ENCODE data around the gene DRD4.

Gene DRD4

GRCh38 chr11:609341-609811 is 27.7 kb upstream of the DRD4 start:
- no peak for DNase-seq (ENCODE audit: low read depth in 2 of 3, low spot score in 1 of 3)

- no peak for DNase-seq (ENCODE audit: low read depth in 2 of 3, low spot score in 1 of 3)
Measured at GRCh38 chr11:610146-610801, 26.8 kb upstream of the DRD4 start.

- no peak for DNase-seq (ENCODE audit: low read depth in 2 of 3, low spot score in 1 of 3)
Measured at GRCh38 chr11:611001-611996, 25.8 kb upstream of the DRD4 start.

GRCh38 chr11:612201-612960 is 24.7 kb upstream of the DRD4 start:
- no peak for DNase-seq (ENCODE audit: low read depth in 2 of 3, low spot score in 1 of 3)

- no peak for DNase-seq (ENCODE audit: low read depth in 2 of 3, low spot score in 1 of 3)
Measured at GRCh38 chr11:612961-613300, 24.1 kb upstream of the DRD4 start.

- peak; percentile 69 to 80 (median 76) for DNase-seq (ENCODE audit: low read depth in 2 of 3, low spot score in 1 of 3)
Measured at GRCh38 chr11:613369-613968, 23.6 kb upstream of the DRD4 start.

GRCh38 chr11:614021-614622 is 22.9 kb upstream of the DRD4 start:
- no peak for DNase-seq (ENCODE audit: low read depth in 2 of 3, low spot score in 1 of 3)

GRCh38 chr11:614623-615503 is 22.2 kb upstream of the DRD4 start:
- no peak for DNase-seq (ENCODE audit: low read depth in 2 of 3, low spot score in 1 of 3)

GRCh38 chr11:615504-616319 is 21.4 kb upstream of the DRD4 start, which contains the start of gene IRF7:
IRF7 (minus strand) TSS chr11:615950; CDS start chr11:615364, 586 bp downstream.
- peak; percentile 74 to 87 (median 76) for DNase-seq (ENCODE audit: low read depth in 2 of 3, low spot score in 1 of 3)

GRCh38 chr11:616320-617198 is 20.5 kb upstream of the DRD4 start:
- DNase-seq (ENCODE audit: low read depth in 2 of 3, low spot score in 1 of 3) = no peak

GRCh38 chr11:617199-617911 is 19.7 kb upstream of the DRD4 start:
- no peak for DNase-seq (ENCODE audit: low read depth in 2 of 3, low spot score in 1 of 3)

GRCh38 chr11:617912-618682 is 19.0 kb upstream of the DRD4 start:
- DNase-seq (ENCODE audit: low read depth in 2 of 3, low spot score in 1 of 3) = no peak

- no peak for DNase-seq (ENCODE audit: low read depth in 2 of 3, low spot score in 1 of 3)
Measured at GRCh38 chr11:618856-619627, 18.0 kb upstream of the DRD4 start.

GRCh38 chr11:619628-620050 is 17.4 kb upstream of the DRD4 start:
- DNase-seq (ENCODE audit: low read depth in 2 of 3, low spot score in 1 of 3) = no peak

GRCh38 chr11:620201-620600 is 16.9 kb upstream of the DRD4 start:
- DNase-seq (ENCODE audit: low read depth in 2 of 3, low spot score in 1 of 3) = no peak

All from stimulated activated CD4-positive, alpha-beta T cell treated with anti-CD3 and anti-CD28 coated beads, Interleukin-12 subunit alpha, Interleukin-12 subunit beta, amount 100 ng/mL, for 48 hours (primary cell).